Stimulated activated CD4-positive, alpha-beta T cell treated with anti-CD3 and anti-CD28 coated beads, TNF-alpha, amount 100 ng/mL, for 48 hours (primary cell): ENCODE data around the gene AP2A1.
"Not testable (repeated sequence)": the region's sequence is repeated elsewhere in the genome, so short reads cannot be mapped to it uniquely, and the experiment has no call there.

Source experiments
- DNase-seq, 3 donors: peaks; one replicate each; pipeline ENCODE4 v3.0.0-alpha.2; 2020; ENCODE audit warnings: low read depth in 3 of 3

Gene AP2A1

GRCh38 chr19:49812997-49813861 lies 46.4 kb downstream of the AP2A1 start, which contains the start of gene FUZ:
TSS of gene FUZ (minus strand) at chr19:49813292. CDS start at chr19:49813106, 186 bp downstream.
- peak; percentile 85 to 88 (median 85) for DNase-seq

GRCh38 chr19:49814010-49814409 lies 47.2 kb downstream of the AP2A1 start:
- DNase-seq = no peak

GRCh38 chr19:49816590-49816989 lies 49.8 kb downstream of the AP2A1 start:
- DNase-seq = no peak

GRCh38 chr19:49817964-49818648 lies 51.3 kb downstream of the AP2A1 start, which contains the start of gene MED25:
TSS of gene MED25 (plus strand) at chr19:49818289. CDS start at chr19:49818342, 53 bp downstream.
- peak; percentile 75 to 80 (median 76) for DNase-seq

- no peak for DNase-seq
Measured at GRCh38 chr19:49818649-49819370, 52.0 kb downstream of the AP2A1 start.

- not testable (repeated sequence) for DNase-seq
Measured at GRCh38 chr19:49819452-49820115, 52.8 kb downstream of the AP2A1 start.

- DNase-seq = no peak
Measured at GRCh38 chr19:49820125-49820524, 53.3 kb downstream of the AP2A1 start.

- DNase-seq = no peak
Measured at GRCh38 chr19:49823472-49823871, 56.7 kb downstream of the AP2A1 start.

GRCh38 chr19:49824662-49825061 lies 57.9 kb downstream of the AP2A1 start:
- no peak for DNase-seq

- no peak for DNase-seq
Measured at GRCh38 chr19:49827034-49827433, 60.2 kb downstream of the AP2A1 start.

- no peak for DNase-seq
Measured at GRCh38 chr19:49829200-49829599, 62.4 kb downstream of the AP2A1 start.

- no peak for DNase-seq
Measured at GRCh38 chr19:49829721-49830120, 62.9 kb downstream of the AP2A1 start.

GRCh38 chr19:49830766-49831165 lies 64.0 kb downstream of the AP2A1 start:
- DNase-seq = no peak

GRCh38 chr19:49831592-49831991 lies 64.8 kb downstream of the AP2A1 start:
- no peak for DNase-seq

- DNase-seq = no peak
Measured at GRCh38 chr19:49832556-49832955, 65.8 kb downstream of the AP2A1 start.

GRCh38 chr19:49833599-49833998 lies 66.8 kb downstream of the AP2A1 start:
- no peak for DNase-seq

GRCh38 chr19:49835562-49835961 lies 68.8 kb downstream of the AP2A1 start:
- no peak for DNase-seq

- no peak for DNase-seq
Measured at GRCh38 chr19:49836176-49837008, 69.6 kb downstream of the AP2A1 start.

- DNase-seq = no peak
Measured at GRCh38 chr19:49837009-49837310, 70.2 kb downstream of the AP2A1 start.

GRCh38 chr19:49837425-49837824 lies 70.6 kb downstream of the AP2A1 start:
- DNase-seq = no peak
